Ovary (tissue), 9 donors: ENCODE data around the gene CFB. TPM values are rescaled to one million over a fixed set of nuclear protein-coding genes. Genes with fewer than 3 reads are reported as not detected.

ENCODE experiments used
- DNase-seq, 5 donors: peaks; one replicate each; pipeline ENCODE4 v3.0.0-alpha.2; 2019 to 2020
- H3K27ac ChIP-seq, 2 donors: fragments of 200-600 bp; one replicate each; pipeline versions ENCODE4 v1.5.1 to v1.8.0; 2019 to 2022
- H3K27me3 ChIP-seq: fragments of 200-600 bp; one replicate; pipeline ENCODE4 v1.8.0; 2022
- H3K36me3 ChIP-seq: fragments of 200-600 bp; sonication (generic); one replicate; pipeline ENCODE4 v1.5.1; 2019
- H3K4me1 ChIP-seq: one replicate; pipeline ENCODE4 v1.8.1; 2013; ENCODE audit warnings: mild to moderate bottlenecking, moderate library complexity; ENCODE audit not compliant: insufficient read depth
- H3K4me3 ChIP-seq: fragments of 200-600 bp; sonication (generic); one replicate; pipeline ENCODE4 v1.5.1; 2017
- H3K9me3 ChIP-seq, 2 donors: fragments of 200-600 bp in 1 of 2; sonication (generic) in 1 of 2; one replicate each; pipeline versions ENCODE4 v1.5.1 to v1.8.1; 2013 to 2019; ENCODE audit warnings: mild to moderate bottlenecking in 1 of 2, moderate library complexity in 1 of 2
- EP300 ChIP-seq: sonication (generic); formaldehyde crosslinking; IDR thresholded peaks from one replicate; pipeline ENCODE4 v1.6.1; 2017; ENCODE audit warnings: antibody characterized with exemption
- POLR2A ChIP-seq: fragments of 450-650 bp; IDR thresholded peaks from one replicate; pipeline ENCODE4 v1.6.1; 2017; ENCODE audit warnings: antibody characterized with exemption, mild to moderate bottlenecking, moderate library complexity
- WGBS, 3 donors: extraction: QIAGEN DNeasy Blood & Tissue Kit in 1 of 3; methylation state at CpG; one replicate each; pipeline versions ENCODE4 v1.1.5 to v1.1.7; 2013 to 2017; 5-methylcytosine and 5-hydroxymethylcytosine counted together
- intact Hi-C, 4 donors: fragments of 100-400 bp; cut with DNase I; formaldehyde crosslinking; loops; one replicate each; pipeline versions ENCODE4 v1.11.0 to v1.15.1; 2022 to 2023
- polyA plus RNA-seq, 2 donors: library from polyadenylated mRNA; stranded (reverse); fragments of 200-250 nt in 1 of 2; fragments of 350-450 nt in 1 of 2; fragmentation: Illumina TruSeq in 1 of 2; extraction: RNeasy Lipid Tissue Mini Kit (QIAGEN cat#74804) in 1 of 2; gene quantifications; one replicate each; pipeline ENCODE4 v1.2.3, GENCODE V29; 2013 to 2014
- total RNA-seq, 7 donors: library from RNA; depleted of rRNA in 2 of 7; stranded (reverse); fragments of >200 nt in 2 of 7; fragmentation: NEBNext Ultra II Directional in 3 of 7; extraction: Animal tissue kit (Norgen Biotek cat#: 25700) in 3 of 7; gene quantifications; one replicate each; pipeline versions ENCODE4 v1.1.0 to v1.2.4, GENCODE V29; 2016 to 2023
- TF ChIP-seq, protein P1 (sequence below), 3 donors: fragments of 450-650 bp in 2 of 3; fragments of 200-600 bp in 1 of 3; IDR thresholded peaks; one replicate each; pipeline versions ENCODE4 v1.5.1 to v1.8.0; 2016 to 2022; ENCODE audit warnings: antibody characterized with exemption in 3 of 3, mild to moderate bottlenecking in 1 of 3
- donor health status: DM: no; HTN: no; CAD: no; lungs with moderate emphysema.
- donor health status: DM: no; HTN: no; CAD: no.
- donor health status: Bipolar disorder and iron deficiency.
- donor health status: DM: yes; HTN: yes; CAD: no.
- donor health status: DM: no; HTN: no; CAD: no.
- donor health status: DM: yes; HTN: yes; CAD: no.

CFB gene
- total and polyA plus RNA-seq, 9 donors, result 11.3 to 231 (median 20.8) TPM

DNA sequence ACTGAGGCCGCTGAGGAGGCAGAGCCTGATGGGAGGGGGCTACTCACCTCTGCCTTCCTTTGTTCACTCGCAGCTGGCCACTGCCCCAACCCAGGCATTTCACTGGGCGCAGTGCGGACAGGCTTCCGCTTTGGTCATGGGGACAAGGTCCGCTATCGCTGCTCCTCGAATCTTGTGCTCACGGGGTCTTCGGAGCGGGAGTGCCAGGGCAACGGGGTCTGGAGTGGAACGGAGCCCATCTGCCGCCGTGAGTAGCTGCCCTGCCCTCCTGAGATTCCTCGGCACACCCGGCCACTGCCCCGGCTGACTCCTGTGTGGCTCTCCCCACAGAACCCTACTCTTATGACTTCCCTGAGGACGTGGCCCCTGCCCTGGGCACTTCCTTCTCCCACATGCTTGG is 12.4 kb upstream of the CFB start:
- TF ChIP-seq, protein P1, sequence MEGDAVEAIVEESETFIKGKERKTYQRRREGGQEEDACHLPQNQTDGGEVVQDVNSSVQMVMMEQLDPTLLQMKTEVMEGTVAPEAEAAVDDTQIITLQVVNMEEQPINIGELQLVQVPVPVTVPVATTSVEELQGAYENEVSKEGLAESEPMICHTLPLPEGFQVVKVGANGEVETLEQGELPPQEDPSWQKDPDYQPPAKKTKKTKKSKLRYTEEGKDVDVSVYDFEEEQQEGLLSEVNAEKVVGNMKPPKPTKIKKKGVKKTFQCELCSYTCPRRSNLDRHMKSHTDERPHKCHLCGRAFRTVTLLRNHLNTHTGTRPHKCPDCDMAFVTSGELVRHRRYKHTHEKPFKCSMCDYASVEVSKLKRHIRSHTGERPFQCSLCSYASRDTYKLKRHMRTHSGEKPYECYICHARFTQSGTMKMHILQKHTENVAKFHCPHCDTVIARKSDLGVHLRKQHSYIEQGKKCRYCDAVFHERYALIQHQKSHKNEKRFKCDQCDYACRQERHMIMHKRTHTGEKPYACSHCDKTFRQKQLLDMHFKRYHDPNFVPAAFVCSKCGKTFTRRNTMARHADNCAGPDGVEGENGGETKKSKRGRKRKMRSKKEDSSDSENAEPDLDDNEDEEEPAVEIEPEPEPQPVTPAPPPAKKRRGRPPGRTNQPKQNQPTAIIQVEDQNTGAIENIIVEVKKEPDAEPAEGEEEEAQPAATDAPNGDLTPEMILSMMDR (IDR thresholded peaks at IDR 0.05), result no peak
- TF ChIP-seq POLR2A (no peak), EP300 (no peak)
- no peak for DNase-seq

DNA sequence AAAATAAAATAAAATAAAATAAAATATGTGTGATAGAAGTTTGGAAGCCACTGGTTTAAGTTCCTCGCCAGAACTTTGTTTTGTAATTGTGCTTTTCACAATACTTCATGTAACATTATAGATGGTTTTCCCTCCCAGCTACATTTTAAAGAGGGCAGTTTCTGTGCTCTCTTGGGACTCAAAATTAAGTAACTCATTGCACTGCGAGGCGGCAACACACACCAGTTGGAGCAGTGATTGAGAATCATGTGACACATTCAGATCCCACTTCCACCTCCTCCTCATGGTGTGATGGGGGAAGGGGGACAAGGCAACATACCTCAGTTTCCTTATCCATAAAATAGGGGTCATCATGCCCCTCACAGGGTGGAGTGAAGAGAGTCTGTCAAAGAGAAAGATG is 10.9 kb upstream of the CFB start:
- no peaks in the 10 kb centered on the region for H3K4me1 ChIP-seq
- 62 to 70% (median 64%) methylated on average over 3 of the region's 3 CpGs for WGBS, 3 donors
- TF ChIP-seq POLR2A, result no peak
- no peak for TF ChIP-seq EP300
- TF ChIP-seq, protein P1 (IDR thresholded peaks at IDR 0.05), result no peak
- H3K4me3 ChIP-seq, result no peak overlapping the region
- H3K27ac ChIP-seq, result no peak overlapping the region
- H3K36me3 ChIP-seq, result no peaks in the 10 kb centered on the region
- no peaks in the 10 kb centered on the region for H3K27me3 ChIP-seq
- DNase-seq, result no peak
- intact Hi-C loops, result no loop called here
- H3K9me3 ChIP-seq, result no peaks in the 10 kb centered on the region

More for the DNA sequence above, 12.4 kb upstream of the CFB start:
- Histone ChIP-seq H3K36me3 (no peaks in the 10 kb centered on the region), H3K4me3 (no peak overlapping the region), H3K4me1 (no peaks in the 10 kb centered on the region), H3K27ac (no peak overlapping the region), H3K9me3 (no peaks in the 10 kb centered on the region), H3K27me3 (no peaks in the 10 kb centered on the region)
- intact Hi-C loops, result no loop called here
- 87 to 91% (median 87%) methylated on average over 19 of the region's 19 CpGs for WGBS, 3 donors

DNA sequence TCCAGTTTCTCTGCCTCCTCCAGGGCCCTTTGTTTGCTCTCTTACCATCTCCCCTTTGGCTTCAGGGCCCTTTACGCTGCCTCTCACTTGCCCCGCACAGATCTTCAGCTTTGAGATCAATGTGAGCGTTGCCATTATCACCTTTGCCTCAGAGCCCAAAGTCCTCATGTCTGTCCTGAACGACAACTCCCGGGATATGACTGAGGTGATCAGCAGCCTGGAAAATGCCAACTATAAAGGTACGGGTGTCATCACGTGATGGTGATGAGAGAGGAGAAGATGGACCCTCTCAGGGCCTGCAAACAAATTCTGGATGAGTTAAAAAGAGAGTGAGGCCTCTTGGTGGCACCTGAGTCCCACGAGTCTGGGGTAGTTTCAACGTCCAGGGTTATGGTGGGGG is 10.1 kb upstream of the CFB start:
- Histone ChIP-seq H3K9me3 (no peaks in the 10 kb centered on the region), H3K27me3 (no peaks in the 10 kb centered on the region), H3K27ac (no peak overlapping the region), H3K4me1 (peaks cover 1% of the 10 kb centered on the region), H3K4me3 (no peak overlapping the region), H3K36me3 (no peaks in the 10 kb centered on the region)
- TF ChIP-seq, protein P1 (IDR thresholded peaks at IDR 0.05), result no peak
- TF ChIP-seq EP300, result no peak
- TF ChIP-seq POLR2A, result no peak
- no peak for DNase-seq
- WGBS, 3 donors, result 75 to 80% (median 78%) methylated on average over 9 of the region's 9 CpGs
- intact Hi-C loops, result no loop called here

DNA sequence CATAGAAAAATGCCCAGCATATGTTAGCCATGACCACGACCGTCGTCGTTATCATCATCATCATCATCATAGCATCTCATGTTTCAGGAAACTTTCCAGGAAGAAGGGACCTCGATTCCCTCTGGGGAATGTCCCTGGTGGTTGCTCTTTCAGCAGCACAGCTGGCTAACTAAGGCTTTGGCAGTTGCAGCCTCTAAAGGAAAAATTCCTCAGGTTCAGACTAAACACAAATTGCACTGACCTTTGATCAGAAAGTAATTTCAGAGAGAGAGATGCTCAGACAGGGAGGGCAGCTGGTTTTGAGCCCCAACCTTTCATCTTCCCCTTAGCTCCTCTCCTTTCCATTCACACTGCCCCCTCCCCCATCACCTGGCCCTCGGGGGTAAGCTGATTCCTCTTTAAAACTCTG is 5.6 kb upstream of the CFB start:
- intact Hi-C loops, result loop anchor here in 1 of 4 donors (10.0 kb wide), 1 partner anchor 1345 kb away; the partner anchor contains the start of genes PFDN6 and WDR46
- WGBS, 3 donors, result 2 to 10% (median 4%) methylated on average over 6 of the region's 6 CpGs
- DNase-seq, result no peak

More for the DNA sequence above, 5.6 kb upstream of the CFB start:
- H3K27me3 ChIP-seq, result no peaks in the 10 kb centered on the region
- peaks cover 4% of the 10 kb centered on the region for H3K4me1 ChIP-seq
- no peak overlapping the region for H3K4me3 ChIP-seq
- TF ChIP-seq EP300, result no peak
- TF ChIP-seq, protein P1 (IDR thresholded peaks at IDR 0.05), result no peak
- no peak for TF ChIP-seq POLR2A
- no peaks in the 10 kb centered on the region for H3K36me3 ChIP-seq
- no peaks in the 10 kb centered on the region for H3K9me3 ChIP-seq
- H3K27ac ChIP-seq, result no peak overlapping the region
